Fibroblast of mammary gland (primary cell): Measurements from ENCODE around the gene INSM1.

Experiments used
- DNase-seq: peaks from one replicate; pipeline ENCODE4 v3.0.0-alpha.2; 2010; ENCODE audit warnings: low read depth
- H3K4me3 ChIP-seq: 2 replicates; pipeline ENCODE4 v1.5.1; 2011; ENCODE audit warnings: low read depth, mild to moderate bottlenecking, low read length, moderate library complexity; ENCODE audit not compliant: control insufficient read depth
- CTCF ChIP-seq: conservative IDR thresholded peaks from 2 replicates; pipeline ENCODE4 v1.5.1; 2011; ENCODE audit warnings: low read depth, low read length, inconsistent platforms; ENCODE audit not compliant: control insufficient read depth, insufficient read depth

The INSM1 gene

GRCh38 chr20:20366551-20366875 is 1.4 kb upstream of the INSM1 start:
- no peak for TF ChIP-seq CTCF
- no peak overlapping the region for H3K4me3 ChIP-seq
- no peak for DNase-seq

GRCh38 chr20:20366876-20367574 is 879 bp upstream of the INSM1 start:
- no peak for TF ChIP-seq CTCF
- DNase-seq: no peak
- no peak overlapping the region for H3K4me3 ChIP-seq

- TF ChIP-seq CTCF: no peak
- DNase-seq: peak; percentile 7
- H3K4me3 ChIP-seq: no peak overlapping the region
Measured at GRCh38 chr20:20368418-20369249, 730 bp downstream of the INSM1 start.

GRCh38 chr20:20369250-20370093 is 1.6 kb downstream of the INSM1 start:
- TF ChIP-seq CTCF: no peak
- DNase-seq: no peak
- no peak overlapping the region for H3K4me3 ChIP-seq

- TF ChIP-seq CTCF: no peak
- H3K4me3 ChIP-seq: no peak overlapping the region
- peak; percentile 4 for DNase-seq
Measured at GRCh38 chr20:20370094-20370575, 2.2 kb downstream of the INSM1 start.

GRCh38 chr20:20371083-20371482 is 3.2 kb downstream of the INSM1 start:
- no peak overlapping the region for H3K4me3 ChIP-seq
- no peak for DNase-seq
- no peak for TF ChIP-seq CTCF
